Transverse colon (tissue), 4 donors: Measurements from ENCODE around the gene PEAK3. TPM values are rescaled to one million over a fixed set of nuclear protein-coding genes. Genes with fewer than 3 reads are reported as not detected.
A peak's percentile ranks its signal among the peaks of the same experiment; 100 is the strongest.

Experiments used
- DNase-seq: peaks from one replicate; pipeline ENCODE4 v3.0.0-alpha.2; 2019
- H3K27ac ChIP-seq, 4 donors: fragments of 200-600 bp; sonication (generic); 2 replicates each; pipeline ENCODE4 v1.5.1; 2016 to 2018; ENCODE audit warnings: inconsistent platforms in 4 of 4
- H3K27me3 ChIP-seq: fragments of 200-600 bp; sonication (generic); 2 replicates; pipeline ENCODE4 v1.5.1; 2017; ENCODE audit warnings: inconsistent platforms
- H3K36me3 ChIP-seq, 4 donors: fragments of 200-600 bp; sonication (generic); 2 replicates each; pipeline ENCODE4 v1.5.1; 2017 to 2019; ENCODE audit warnings: inconsistent platforms in 4 of 4
- H3K4me1 ChIP-seq, 4 donors: fragments of 200-600 bp; sonication (generic); 2 replicates each; pipeline ENCODE4 v1.5.1; 2017 to 2020; ENCODE audit warnings: inconsistent platforms in 4 of 4
- H3K4me3 ChIP-seq, 4 donors: fragments of 200-600 bp; sonication (generic); 1 replicate in 1 of 4; 2 replicates in 3 of 4; pipeline versions ENCODE4 v1.5.1 to v1.6.1; 2017 to 2019; ENCODE audit warnings: inconsistent platforms in 4 of 4
- H3K9me3 ChIP-seq, 2 donors: fragments of 200-600 bp; sonication (generic); 2 replicates each; pipeline ENCODE4 v1.5.1; 2017 to 2019; ENCODE audit warnings: inconsistent platforms in 2 of 2
- CTCF ChIP-seq, 5 experiments: fragments of 200-600 bp in 3 of 5; fragments of 450-650 bp in 2 of 5; sonication (generic) in 3 of 5; IDR thresholded peaks; 1 replicate in 2 of 5; 2 replicates in 3 of 5; pipeline ENCODE4 v1.5.1; 2016 to 2017; ENCODE audit warnings: antibody characterized with exemption in 5 of 5, inconsistent platforms in 3 of 5, mild to moderate bottlenecking in 2 of 5, moderate library complexity in 1 of 5
- EP300 ChIP-seq: sonication (generic); formaldehyde crosslinking; IDR thresholded peaks from one replicate; pipeline ENCODE4 v1.6.1; 2017; ENCODE audit warnings: antibody characterized with exemption, low read depth
- POLR2A ChIP-seq: fragments of 450-650 bp; IDR thresholded peaks from one replicate; pipeline ENCODE4 v1.6.1; 2016; ENCODE audit warnings: antibody characterized with exemption, mild to moderate bottlenecking, moderate library complexity
- POLR2AphosphoS5 ChIP-seq, 3 donors: sonication (generic); formaldehyde crosslinking; IDR thresholded peaks; one replicate each; pipeline ENCODE4 v1.6.1; 2016; ENCODE audit warnings: antibody characterized with exemption in 3 of 3
- WGBS, 2 donors: methylation state at CpG; one replicate each; pipeline ENCODE4 v1.1.5; 2018; ENCODE audit warnings: low coverage in 1 of 2; 5-methylcytosine and 5-hydroxymethylcytosine counted together
- in situ Hi-C, 4 donors: fragments of 200-750 bp; cut with MboI; loops; one replicate each; pipeline versions ENCODE4 v1.15.0 to v1.15.1; 2017; ENCODE audit warnings: low sequenced_read_pairs in 3 of 4, low pct_ligation_motif_present in 1 of 4, low pct_unique_long_range_greater_than_20kb in 1 of 4
- intact Hi-C: fragments of 100-400 bp; cut with DNase I; formaldehyde crosslinking; loops from one replicate; pipeline ENCODE4 v1.15.1; 2023; ENCODE audit warnings: low total_unique reads
- total RNA-seq, 4 donors: library from RNA; depleted of rRNA; stranded (reverse); fragments of >200 nt; gene quantifications; one replicate each; pipeline ENCODE4 v1.1.0, GENCODE V29; 2016

Gene PEAK3
- total RNA-seq, 4 donors from 2014 or later, result 0.27 to 1.1 (median 1.1) TPM; not detected in 1

- Histone ChIP-seq H3K36me3 (no peaks in the 10 kb centered on the region), H3K4me3 (peak overlapping the region in 1 of 4 donors; percentile 0), H3K27ac (no peak overlapping the region), H3K9me3 (no peaks in the 10 kb centered on the region), H3K4me1 (peaks cover 3 to 12% (median 9%) of the 10 kb centered on the region in 4 donors), H3K27me3 (peaks cover 59% of the 10 kb centered on the region)
- TF ChIP-seq CTCF (IDR thresholded peaks at IDR 0.05) (no peak), POLR2A (no peak), EP300 (no peak), POLR2AphosphoS5 (IDR thresholded peaks at IDR 0.05) (no peak)
- intact Hi-C loops (no loop called here), in situ Hi-C loops (loop anchor here in 1 of 4 donors (25.0 kb wide), 1 partner anchor 310 kb away; no protein-coding TSS in a partner anchor)
- 23 to 61% methylated on average over 4 to 46 of the region's 62 CpGs for WGBS, 2 donors
- DNase-seq, result peak; percentile 52
Observed at GRCh38 chr19:2302319-2303210, 20.6 kb upstream of the PEAK3 start.

- Histone ChIP-seq H3K9me3 (no peaks in the 10 kb centered on the region), H3K27me3 (peaks cover 50% of the 10 kb centered on the region), H3K4me1 (peaks cover 3 to 12% (median 9%) of the 10 kb centered on the region in 4 donors), H3K27ac (no peak overlapping the region), H3K4me3 (no peak overlapping the region), H3K36me3 (no peaks in the 10 kb centered on the region)
- TF ChIP-seq CTCF (IDR thresholded peaks at IDR 0.05) (no peak), EP300 (no peak), POLR2AphosphoS5 (IDR thresholded peaks at IDR 0.05) (no peak), POLR2A (no peak)
- DNase-seq, result no peak
- in situ Hi-C loops, result loop anchor here in 1 of 4 donors (25.0 kb wide), 1 partner anchor 312 kb away; no protein-coding TSS in a partner anchor
- WGBS, 2 donors, result 72 to 77% methylated on average over 9 to 17 of the region's 17 CpGs
- intact Hi-C loops, result no loop called here
Observed at GRCh38 chr19:2300533-2300932, 18.6 kb upstream of the PEAK3 start.

- Histone ChIP-seq H3K27ac (no peak overlapping the region), H3K9me3 (no peaks in the 10 kb centered on the region), H3K27me3 (peaks cover 67% of the 10 kb centered on the region), H3K36me3 (no peaks in the 10 kb centered on the region), H3K4me1 (peaks cover 3 to 19% (median 11%) of the 10 kb centered on the region in 4 donors), H3K4me3 (no peak overlapping the region)
- TF ChIP-seq POLR2A (no peak), CTCF (IDR thresholded peaks at IDR 0.05) (no peak), POLR2AphosphoS5 (IDR thresholded peaks at IDR 0.05) (no peak)
- intact Hi-C loops (no loop called here), in situ Hi-C loops (loop anchor here in 2 of 4 donors (25.0 kb wide), 1 partner anchor 91 kb away; no protein-coding TSS in a partner anchor)
- 75% methylated on average over 16 of the region's 16 CpGs; no CpG with 5 or more reads in 1 of the 2 donors for WGBS, 2 donors
- no peak for DNase-seq
Observed at GRCh38 chr19:2296141-2296540, 14.2 kb upstream of the PEAK3 start.

GRCh38 chr19:2294687-2295335, 12.8 kb upstream of the PEAK3 start:
- intact Hi-C loops, result no loop called here
- H3K27ac ChIP-seq, result peak overlapping the region; percentile 37 to 72 (median 50)
- H3K4me1 ChIP-seq, result peaks cover 8 to 32% (median 22%) of the 10 kb centered on the region in 4 donors
- peaks cover 73% of the 10 kb centered on the region for H3K27me3 ChIP-seq
- H3K36me3 ChIP-seq, result no peaks in the 10 kb centered on the region
- WGBS, 2 donors, result 51% methylated on average over 26 of the region's 26 CpGs; no CpG with 5 or more reads in 1 of the 2 donors
- no peaks in the 10 kb centered on the region for H3K9me3 ChIP-seq
- no peak for DNase-seq
- in situ Hi-C loops, result loop anchor here in 2 of 4 donors (25.0 kb wide), 1 partner anchor 92 kb away; no protein-coding TSS in a partner anchor
- TF ChIP-seq EP300, result no peak
- peak in 2 of 3 donors; percentile 61 to 80 for TF ChIP-seq POLR2AphosphoS5 (IDR thresholded peaks at IDR 0.05)
- TF ChIP-seq POLR2A, result no peak
- H3K4me3 ChIP-seq, result peak overlapping the region in 1 of 4 donors; percentile 21
